Esophagus muscularis mucosa (tissue), 4 donors: ENCODE results near the gene EP400. TPM values are rescaled to one million over a fixed set of nuclear protein-coding genes. Genes with fewer than 3 reads are reported as not detected.

Experiments used
- DNase-seq: peaks from one replicate; pipeline ENCODE4 v3.0.0-alpha.2; 2017; ENCODE audit errors: extremely low spot score
- H3K27ac ChIP-seq, 4 donors: fragments of 200-600 bp; sonication (generic); replicated peaks in 1 of 4; 1 replicate in 3 of 4; 2 replicates in 1 of 4; pipeline ENCODE4 v1.5.1; 2016 to 2019; ENCODE audit warnings: mild to moderate bottlenecking in 1 of 4
- H3K27me3 ChIP-seq, 4 donors: fragments of 200-600 bp; sonication (generic); one replicate each; pipeline versions ENCODE4 v1.5.1 to v1.6.0; 2016 to 2019
- H3K36me3 ChIP-seq, 4 donors: fragments of 200-600 bp; sonication (generic); one replicate each; pipeline ENCODE4 v1.5.1; 2016 to 2019
- H3K4me1 ChIP-seq, 4 donors: fragments of 200-600 bp; sonication (generic); one replicate each; pipeline ENCODE4 v1.5.1; 2016 to 2019
- H3K4me3 ChIP-seq, 4 donors: fragments of 200-600 bp; sonication (generic); 1 replicate in 2 of 4; 2 replicates in 2 of 4; pipeline ENCODE4 v1.5.1; 2016 to 2019; ENCODE audit warnings: mild to moderate bottlenecking in 4 of 4, moderate library complexity in 1 of 4
- H3K9me3 ChIP-seq, 4 donors: fragments of 200-600 bp; sonication (generic); 1 replicate in 3 of 4; 2 replicates in 1 of 4; pipeline ENCODE4 v1.5.1; 2016 to 2019
- CTCF ChIP-seq, 3 experiments: fragments of 200-600 bp in 2 of 3; fragments of 450-650 bp in 1 of 3; sonication (generic) in 2 of 3; IDR thresholded peaks; one replicate each; pipeline ENCODE4 v1.5.1; 2017 to 2019; ENCODE audit warnings: antibody characterized with exemption in 3 of 3, mild to moderate bottlenecking in 2 of 3, moderate library complexity in 1 of 3
- EP300 ChIP-seq: sonication (generic); formaldehyde crosslinking; IDR thresholded peaks from one replicate; pipeline ENCODE4 v1.6.1; 2017; ENCODE audit warnings: antibody characterized with exemption
- POLR2A ChIP-seq: fragments of 450-650 bp; IDR thresholded peaks from one replicate; pipeline ENCODE4 v1.6.1; 2017; ENCODE audit warnings: antibody characterized with exemption, moderate library complexity, mild to moderate bottlenecking, low read depth
- POLR2AphosphoS5 ChIP-seq, 2 donors: sonication (generic); formaldehyde crosslinking; IDR thresholded peaks; one replicate each; pipeline ENCODE4 v1.6.1; 2017; ENCODE audit warnings: antibody characterized with exemption in 2 of 2
- WGBS: methylation state at CpG from one replicate; pipeline ENCODE4 v1.1.5; 2018; 5-methylcytosine and 5-hydroxymethylcytosine counted together
- intact Hi-C: fragments of 100-400 bp; cut with DNase I; formaldehyde crosslinking; loops from one replicate; pipeline ENCODE4 v1.15.1; 2023
- total RNA-seq, 4 donors: library from RNA; depleted of rRNA; stranded (reverse); fragments of >200 nt; gene quantifications; one replicate each; pipeline versions ENCODE4 v1.1.0 to v1.2.1, GENCODE V29; 2016

Gene EP400
- total RNA-seq = 10 to 100 TPM; 16.9 to 31.1 (median 22.4) TPM

- peak within 1 kb of the TSS; percentile 71 to 100 (median 98) for H3K4me3 ChIP-seq
- H3K27ac ChIP-seq = peak within 1 kb of the TSS; percentile 83 to 91 (median 89)
- no peaks in the 10 kb centered on the region for H3K9me3 ChIP-seq
- peak; percentile 99 for DNase-seq
- WGBS = 20% methylated on average over 2 of the region's 97 CpGs
- peaks cover 0 to 9% (median 4%) of the 10 kb centered on the region in 4 donors for H3K36me3 ChIP-seq
- H3K27me3 ChIP-seq = no peaks in the 10 kb centered on the region
- TF ChIP-seq CTCF (IDR thresholded peaks at IDR 0.05) = peak; percentile 57 to 81 (median 73)
- TF ChIP-seq POLR2A = no peak
- no peak for TF ChIP-seq EP300
- TF ChIP-seq POLR2AphosphoS5 (IDR thresholded peaks at IDR 0.05) = peak; percentile 71 to 74
- intact Hi-C loops = loop anchor here (2.0 to 5.0 kb wide), 3 partner anchors 21 to 102 kb away; partner anchors contain the start of gene PUS1
- H3K4me1 ChIP-seq = peaks cover 23 to 61% (median 41%) of the 10 kb centered on the region in 4 donors
Measured at GRCh38 chr12:131949431-131950181, at the start of gene EP400. TSS of gene EP400 (plus strand) at chr12:131949942. CDS start at chr12:131960620, 10,678 bp downstream.

- intact Hi-C loops = no loop called here
- 78% methylated on average over 4 of the region's 6 CpGs for WGBS
Measured at GRCh38 chr12:131900397-131900796, 49.3 kb upstream of the EP400 start.

GRCh38 chr12:131901431-131902331 lies 48.1 kb upstream of the EP400 start:
- DNase-seq = no peak
- intact Hi-C loops = no loop called here
- Histone ChIP-seq H3K9me3 (no peaks in the 10 kb centered on the region), H3K4me3 (peak overlapping the region in 2 of 4 donors; percentile 2 to 11), H3K36me3 (peaks cover under 1 to 52% (median 31%) of the 10 kb centered on the region in 4 donors), H3K4me1 (peaks cover 74 to 96% (median 91%) of the 10 kb centered on the region in 4 donors), H3K27ac (peak overlapping the region in 2 of 4 donors; percentile 9 to 30), H3K27me3 (no peaks in the 10 kb centered on the region)
- TF ChIP-seq EP300 (no peak), POLR2AphosphoS5 (IDR thresholded peaks at IDR 0.05) (peak in 1 of 2 donors; percentile 9)
- WGBS = 78% methylated on average over 25 of the region's 30 CpGs

More at GRCh38 chr12:131900397-131900796, 49.3 kb upstream of the EP400 start:
- Histone ChIP-seq H3K9me3 (no peaks in the 10 kb centered on the region), H3K27ac (no peak overlapping the region), H3K27me3 (no peaks in the 10 kb centered on the region), H3K4me3 (no peak overlapping the region), H3K4me1 (peaks cover 78 to 97% (median 96%) of the 10 kb centered on the region in 4 donors), H3K36me3 (peaks cover 0 to 46% (median 25%) of the 10 kb centered on the region in 4 donors)
- no peak for TF ChIP-seq EP300
- TF ChIP-seq POLR2A = no peak
- no peak for TF ChIP-seq CTCF (IDR thresholded peaks at IDR 0.05)
- TF ChIP-seq POLR2AphosphoS5 (IDR thresholded peaks at IDR 0.05) = no peak
- DNase-seq = no peak

GRCh38 chr12:131902332-131903241 lies 47.2 kb upstream of the EP400 start:
- DNase-seq = no peak
- H3K36me3 ChIP-seq = peaks cover 8 to 57% (median 39%) of the 10 kb centered on the region in 4 donors
- H3K27ac ChIP-seq = peak overlapping the region in 2 of 4 donors; percentile 9 to 30
- TF ChIP-seq POLR2AphosphoS5 (IDR thresholded peaks at IDR 0.05) = no peak
- no peak for TF ChIP-seq POLR2A
- TF ChIP-seq EP300 = no peak
- TF ChIP-seq CTCF (IDR thresholded peaks at IDR 0.05) = no peak
- peak overlapping the region in 2 of 4 donors; percentile 2 to 11 for H3K4me3 ChIP-seq
- intact Hi-C loops = no loop called here
- H3K4me1 ChIP-seq = peaks cover 65 to 89% (median 82%) of the 10 kb centered on the region in 4 donors
- WGBS = 75% methylated on average over 15 of the region's 25 CpGs
- H3K27me3 ChIP-seq = no peaks in the 10 kb centered on the region
- H3K9me3 ChIP-seq = no peaks in the 10 kb centered on the region
